ENCODE data around the gene GMPR2.

GMPR2 gene

DNA sequence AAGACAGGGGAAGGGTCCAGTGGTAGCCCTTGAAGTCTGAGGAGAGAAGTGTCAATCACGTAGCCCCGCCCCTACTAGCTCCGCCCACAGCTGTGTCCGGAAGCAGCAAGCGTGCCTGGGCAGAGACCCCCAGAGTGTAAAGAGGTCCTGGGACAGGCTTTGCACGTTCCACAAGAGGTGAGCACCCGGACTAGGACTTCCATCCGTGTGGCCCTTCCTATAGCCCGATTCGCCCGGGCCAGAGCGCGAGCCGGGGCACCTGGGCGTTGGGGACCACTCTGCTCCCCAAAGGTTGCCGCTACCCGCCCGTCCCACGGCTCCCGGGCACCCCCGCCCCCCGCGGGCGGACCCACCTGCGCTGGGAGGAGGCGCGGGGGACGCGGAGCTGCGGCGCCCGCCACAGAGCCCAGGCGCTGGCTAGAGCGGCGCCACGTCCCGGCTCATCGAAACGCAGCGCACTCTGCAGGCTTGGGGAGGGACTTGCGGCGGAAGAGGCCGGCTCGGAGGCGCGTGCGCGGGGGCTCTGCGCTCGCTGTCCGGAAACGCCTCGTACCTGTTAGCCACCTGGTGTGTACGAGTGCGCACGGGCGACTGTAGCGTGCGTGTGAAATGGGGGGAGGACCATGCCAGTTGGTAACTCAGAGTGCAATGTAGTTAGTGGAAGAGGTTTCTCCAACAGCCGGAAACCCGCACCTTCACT lies 38.6 kb downstream of the GMPR2 start, which contains the start of gene RABGGTA:
Gene RABGGTA (minus strand): TSS at position 464 of the 700 bp plus-strand sequence. CDS start 482 bp downstream, outside the sequence.
- peak; percentile 91 for DNase-seq

DNA sequence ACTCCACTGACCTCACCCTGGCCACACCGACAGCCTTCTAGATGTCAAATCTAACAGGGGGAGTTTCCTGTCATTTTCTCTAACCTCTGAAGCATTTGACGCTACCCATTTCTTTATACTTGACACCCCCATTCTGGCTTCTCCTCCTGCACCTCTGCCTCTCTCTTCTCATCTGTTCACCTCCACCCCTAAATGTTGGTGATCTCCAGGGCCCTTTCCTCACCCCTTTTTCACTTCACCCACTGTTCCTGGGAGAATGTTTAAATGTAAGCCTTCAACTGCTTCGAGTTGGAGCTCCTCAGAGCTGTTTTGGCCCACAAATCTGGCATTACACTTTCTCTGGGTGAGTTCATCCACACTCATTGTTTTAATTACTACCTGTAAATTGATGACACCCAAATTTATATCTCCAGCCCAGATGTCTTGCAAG lies 39.1 kb downstream of the GMPR2 start:
- no peak for DNase-seq

DNA sequence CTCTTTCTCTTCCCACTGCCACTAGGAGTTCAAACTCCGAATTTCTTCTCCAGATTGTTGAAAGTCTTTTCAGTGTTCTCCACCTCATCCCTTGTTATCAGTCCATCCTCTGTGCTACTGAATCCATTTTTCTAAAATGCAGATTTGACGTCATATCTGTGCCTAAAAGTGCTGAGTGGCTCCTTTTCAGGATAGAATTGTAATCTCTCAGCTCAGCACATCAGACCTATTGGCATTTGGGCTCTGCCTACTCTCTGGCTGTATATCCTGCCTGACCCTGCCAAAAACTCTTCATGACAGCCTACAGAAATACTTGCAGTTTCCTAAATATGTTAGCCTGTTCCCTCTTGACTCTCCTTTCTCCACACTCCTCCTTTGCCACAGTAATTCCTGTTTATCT lies 39.7 kb downstream of the GMPR2 start:
- DNase-seq = no peak

DNA sequence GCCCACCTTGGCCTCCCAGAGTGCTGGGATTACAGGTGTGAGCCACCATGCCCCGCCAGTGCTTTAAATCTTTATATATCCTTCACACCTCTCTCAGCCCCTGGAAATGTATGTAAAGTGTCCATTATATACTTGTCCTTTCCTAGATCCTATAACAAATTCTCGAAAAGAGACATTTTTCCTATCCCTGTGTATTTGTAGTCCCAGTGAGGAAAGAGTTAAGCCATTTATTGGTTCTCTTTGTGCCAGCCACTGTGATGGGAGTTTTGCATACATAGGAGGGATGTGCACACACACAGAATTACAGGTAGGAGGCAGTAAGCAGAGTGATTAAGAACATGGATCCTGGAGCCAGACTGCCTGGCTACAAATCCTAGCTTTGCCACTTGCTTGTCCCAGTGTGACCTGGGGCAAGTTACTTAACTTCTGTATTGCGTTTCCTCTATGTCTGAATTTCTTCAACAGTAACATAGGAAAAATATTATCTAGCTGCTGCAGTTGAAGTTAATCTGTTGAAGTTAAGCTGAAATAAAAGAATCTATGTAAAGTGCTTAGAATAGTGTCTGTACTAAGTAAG lies 40.8 kb downstream of the GMPR2 start:
- DNase-seq = no peak

DNA sequence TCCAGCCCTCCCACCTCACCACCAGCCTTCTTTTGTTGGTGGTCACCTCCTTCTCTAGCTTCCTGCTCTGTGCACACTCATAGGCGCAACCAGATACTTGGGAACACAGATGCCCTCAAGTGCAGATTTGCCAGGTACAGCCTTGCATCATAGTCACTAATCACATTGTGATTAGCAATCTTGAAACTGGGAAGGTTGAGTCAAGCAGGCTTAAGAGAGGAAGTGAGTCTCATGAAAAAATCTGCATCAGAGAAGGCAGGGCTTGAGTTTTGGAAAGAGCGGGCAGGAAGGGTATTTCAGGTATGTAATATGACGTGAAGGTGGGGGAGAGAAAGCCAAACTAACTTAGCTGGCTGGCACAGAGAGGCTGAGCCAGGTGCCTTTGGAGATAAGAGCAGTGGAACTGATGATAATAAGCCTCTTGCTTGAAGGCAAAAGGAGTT lies 41.4 kb downstream of the GMPR2 start:
- DNase-seq = no peak

GRCh38 chr14:24277071-24277470 lies 44.3 kb downstream of the GMPR2 start:
- no peak for DNase-seq

- no peak for DNase-seq
These were observed 45.0 kb downstream of the GMPR2 start for GRCh38 chr14:24277606-24278321.

DNA sequence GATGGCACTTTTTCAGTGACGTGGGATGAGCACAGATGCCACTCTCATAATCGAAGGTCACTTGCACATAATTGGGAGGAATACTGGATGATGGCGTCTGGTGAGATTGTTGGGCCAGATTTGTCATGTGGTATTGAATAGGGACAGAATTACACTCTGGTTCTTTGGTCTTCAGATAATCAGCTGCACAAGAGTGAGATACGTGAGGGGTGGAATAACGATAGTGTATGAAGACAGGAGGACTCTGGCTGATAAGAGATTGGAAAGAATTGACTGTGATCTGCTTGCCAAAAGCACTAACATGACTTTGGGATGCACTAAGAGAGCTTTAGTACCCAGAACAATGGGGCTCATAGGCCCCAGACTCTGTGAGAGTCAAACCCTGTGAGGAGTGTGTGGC lies 45.7 kb downstream of the GMPR2 start:
- DNase-seq = no peak

- DNase-seq = no peak
These were observed 46.8 kb downstream of the GMPR2 start for GRCh38 chr14:24279301-24280186.

DNA sequence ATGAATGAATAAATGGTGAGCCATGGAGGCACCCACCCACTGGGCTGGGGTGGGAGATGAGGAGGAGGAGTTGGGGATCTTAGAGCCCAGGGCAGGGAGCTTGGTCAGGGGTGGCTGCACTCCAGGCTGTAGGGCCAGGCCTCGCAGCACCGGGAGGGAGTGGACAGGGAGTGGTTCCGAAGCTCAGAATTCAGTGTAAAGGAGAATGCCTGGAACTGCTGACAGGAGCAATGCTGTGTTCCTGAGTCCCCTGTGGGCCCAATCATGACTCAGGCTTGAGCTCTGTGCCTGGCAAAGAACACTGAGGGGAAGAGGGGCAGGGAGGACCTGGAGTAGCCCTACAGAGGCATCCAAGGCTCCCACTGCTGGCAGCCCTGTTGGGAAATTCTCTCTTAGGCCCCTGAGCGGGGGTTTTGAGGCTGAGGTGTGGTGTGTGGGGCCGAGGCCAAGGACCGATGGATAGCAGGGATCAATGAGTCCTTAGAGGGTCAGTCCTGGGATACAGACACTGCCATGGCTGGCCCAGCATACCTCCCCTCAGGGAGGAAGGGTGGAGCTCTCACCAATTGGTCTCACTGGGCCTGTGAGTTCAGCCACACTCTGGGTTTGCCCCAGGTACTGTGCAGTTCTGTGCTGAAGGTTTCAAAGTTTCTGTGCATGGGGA lies 48.2 kb downstream of the GMPR2 start:
- DNase-seq = no peak

GRCh38 chr14:24281636-24282035 lies 48.9 kb downstream of the GMPR2 start:
- no peak for DNase-seq

DNA sequence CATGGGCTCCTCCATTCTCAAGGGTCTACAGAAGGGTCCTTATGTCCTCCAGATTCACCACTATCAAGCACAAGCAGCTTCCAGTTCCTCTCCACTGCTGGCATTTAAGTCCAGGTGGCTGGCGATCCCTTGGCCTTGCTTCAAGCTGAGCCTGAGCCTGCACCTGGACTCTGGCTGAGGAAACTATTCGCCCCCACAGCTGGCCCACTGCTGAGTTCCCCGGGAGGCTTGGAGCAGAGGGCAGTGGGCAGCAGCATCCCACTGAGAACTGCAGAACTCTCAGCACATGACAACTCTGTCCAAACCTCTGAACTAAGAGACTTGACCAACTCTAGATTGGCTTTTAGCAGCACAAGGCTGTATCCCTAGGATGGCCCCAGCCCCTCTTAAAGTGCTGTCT lies 50.0 kb downstream of the GMPR2 start:
- no peak for DNase-seq

DNA sequence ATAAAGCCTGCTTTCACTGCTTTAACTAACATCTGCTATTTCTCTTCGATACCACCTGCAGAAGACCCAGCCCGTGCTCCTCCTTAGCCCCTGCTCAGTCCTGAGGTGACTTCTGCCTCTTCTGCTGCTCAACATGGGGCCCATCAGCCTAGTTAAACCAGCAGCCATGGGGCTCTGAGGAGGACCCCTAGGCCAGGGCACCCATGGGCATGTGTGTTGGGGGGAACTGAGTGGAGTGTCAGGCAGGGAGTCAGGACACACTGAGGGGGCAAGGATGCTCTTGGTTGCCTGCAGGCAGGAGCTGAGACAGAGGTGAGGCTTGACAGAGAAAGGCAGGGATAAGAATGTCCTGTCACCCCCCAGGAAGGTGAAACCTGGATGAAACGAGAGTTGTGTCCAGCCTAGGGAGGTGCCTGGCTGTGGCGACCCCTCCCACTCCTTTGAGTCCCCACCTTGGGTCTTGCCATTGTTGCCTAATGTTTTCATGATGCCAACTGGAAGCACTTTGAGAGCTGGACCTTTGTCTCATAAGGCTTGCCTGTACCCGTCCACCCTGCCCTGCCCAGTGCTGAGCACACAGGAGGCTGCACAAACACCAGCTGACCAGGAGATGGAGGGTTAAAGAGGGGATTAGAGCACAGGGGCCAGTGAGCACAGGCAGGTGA lies 51.2 kb downstream of the GMPR2 start:
- no peak for DNase-seq

- DNase-seq = no peak
These were observed 51.8 kb downstream of the GMPR2 start for GRCh38 chr14:24284501-24285035.

DNA sequence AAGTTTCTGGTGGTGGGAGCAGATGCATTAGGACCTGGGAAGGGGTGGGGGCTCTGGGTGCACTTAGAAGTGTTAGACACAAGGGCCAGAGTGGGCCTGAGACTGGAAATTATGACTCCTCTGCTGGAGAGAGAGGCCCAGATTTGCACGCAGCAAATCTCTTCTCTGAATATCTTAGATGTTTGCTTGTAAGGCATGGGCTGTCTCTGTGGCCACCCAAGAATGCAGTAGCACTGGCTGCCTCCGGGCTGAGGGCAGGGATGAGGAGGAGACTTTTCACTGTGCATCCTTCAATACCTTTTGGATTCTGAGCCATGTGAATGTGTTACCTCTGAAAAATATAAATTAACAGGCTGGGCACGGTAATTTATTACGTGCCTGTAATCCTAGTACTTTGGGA lies 52.6 kb downstream of the GMPR2 start:
- DNase-seq = no peak

DNA sequence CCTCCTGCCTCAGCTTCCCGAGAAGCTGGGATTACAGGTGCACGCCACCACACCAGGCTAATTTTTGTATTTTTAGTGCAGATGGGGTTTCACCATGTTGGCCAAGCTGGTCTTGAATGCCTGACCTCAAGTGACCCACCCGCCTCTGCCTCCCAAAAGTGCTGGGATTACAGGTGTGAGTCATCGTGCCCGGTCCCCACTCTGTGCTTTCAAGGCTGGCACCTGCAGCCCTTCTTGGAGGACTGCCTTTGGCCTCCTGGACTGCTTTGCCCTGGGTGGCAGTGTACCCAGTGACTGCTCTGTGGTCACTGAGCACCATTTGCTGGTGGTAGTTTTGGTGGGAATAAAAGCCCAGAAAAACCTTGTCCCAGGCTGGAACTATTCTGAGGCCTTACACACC lies 54.3 kb downstream of the GMPR2 start:
- DNase-seq = no peak

Measured in NCI-H146 (cell line).